Fibroblast of lung (primary cell): ENCODE results near the gene GLYR1. TPM values are rescaled to one million over a fixed set of nuclear protein-coding genes. Genes with fewer than 3 reads are reported as not detected.

Experiments
- DNase-seq, 2 donors: peaks; one replicate each; pipeline versions ENCODE4 v3.0.0 to v3.0.0-alpha.2; 2010; ENCODE audit warnings: low read depth in 2 of 2
- H2AFZ ChIP-seq: 2 replicates; pipeline ENCODE4 v1.5.1; 2012; ENCODE audit warnings: low read length, control low read depth, inconsistent platforms
- H3K27ac ChIP-seq: 2 replicates; pipeline ENCODE4 v1.5.1; 2011; ENCODE audit warnings: low read length, control low read depth; ENCODE audit not compliant: insufficient read depth
- H3K27me3 ChIP-seq: 2 replicates; pipeline ENCODE4 v1.5.1; 2011; ENCODE audit warnings: mild to moderate bottlenecking, low read length; ENCODE audit not compliant: control insufficient read depth, insufficient read depth
- H3K36me3 ChIP-seq: 2 replicates; pipeline ENCODE4 v1.5.1; 2011; ENCODE audit warnings: low read length; ENCODE audit not compliant: control insufficient read depth, insufficient read depth
- H3K4me1 ChIP-seq: 2 replicates; pipeline ENCODE4 v1.5.1; 2011; ENCODE audit warnings: low read length; ENCODE audit not compliant: control insufficient read depth, insufficient read depth; ENCODE audit errors: extremely low read depth
- H3K4me2 ChIP-seq: 2 replicates; pipeline ENCODE4 v1.5.1; 2011; ENCODE audit warnings: low read length, control low read depth; ENCODE audit not compliant: insufficient read depth; ENCODE audit errors: extremely low read depth
- H3K4me3 ChIP-seq, 4 experiments: fragments of 200-600 bp in 1 of 4; sonication (generic) in 1 of 4; replicated peaks in 1 of 4; 2 replicates each; pipeline ENCODE4 v1.5.1; 2011 to 2016; ENCODE audit warnings: low read length in 4 of 4, low read depth in 3 of 4, mild to moderate bottlenecking in 3 of 4, control low read depth in 2 of 4, inconsistent platforms in 1 of 4, mixed read lengths in 1 of 4; ENCODE audit not compliant: insufficient read depth in 1 of 4; ENCODE audit errors: control extremely low read depth in 1 of 4
- H3K79me2 ChIP-seq: 2 replicates; pipeline ENCODE4 v1.5.1; 2012; ENCODE audit warnings: mild to moderate bottlenecking, low read length, inconsistent platforms; ENCODE audit not compliant: control insufficient read depth, insufficient read depth
- H3K9ac ChIP-seq: 2 replicates; pipeline ENCODE4 v1.5.1; 2011; ENCODE audit warnings: mild to moderate bottlenecking, low read length, control low read depth; ENCODE audit not compliant: insufficient read depth
- H3K9me3 ChIP-seq: 2 replicates; pipeline ENCODE4 v1.5.1; 2012; ENCODE audit warnings: low read depth, low read length; ENCODE audit not compliant: control insufficient read depth, insufficient read depth
- H4K20me1 ChIP-seq: 2 replicates; pipeline ENCODE4 v1.5.1; 2011; ENCODE audit warnings: low read length; ENCODE audit not compliant: control insufficient read depth, insufficient read depth; ENCODE audit errors: extremely low read depth
- CTCF ChIP-seq, 2 donors: IDR thresholded peaks in 1 of 2; conservative IDR thresholded peaks in 1 of 2; 1 replicate in 1 of 2; 2 replicates in 1 of 2; pipeline ENCODE4 v1.5.1; 2011 to 2012; ENCODE audit warnings: low read length in 2 of 2, control low read depth in 1 of 2, inconsistent platforms in 1 of 2, low read depth in 1 of 2, mild to moderate bottlenecking in 1 of 2
- EZH2 ChIP-seq: IDR thresholded peaks from 2 replicates; pipeline ENCODE4 v1.5.1; 2012; ENCODE audit warnings: low read length, control low read depth, mild to moderate bottlenecking; ENCODE audit errors: missing control alignments
- polyA plus RNA-seq, 2 donors: library from polyadenylated mRNA; depleted of rRNA in 1 of 2; stranded (reverse) in 1 of 2; unstranded in 1 of 2; fragments of >200 nt; gene quantifications; 2 replicates each; pipeline ENCODE4 v1.2.1, GENCODE V29; 2011 to 2012; ENCODE audit warnings: missing spikeins in 1 of 2
- total RNA-seq: library from RNA; depleted of rRNA; stranded (reverse); fragments of >200 nt; gene quantifications from 2 replicates; pipeline ENCODE4 v1.2.1, GENCODE V29; 2014

The GLYR1 gene
- total and polyA plus RNA-seq, 2 donors (not counting 1 experiment from before 2014, with no cell fraction given), result 28.6 to 39.6 TPM

- H3K4me3 ChIP-seq, result no peak overlapping the region
- H3K4me1 ChIP-seq, result no peaks in the 10 kb centered on the region
- TF ChIP-seq EZH2, result no peak
- no peak for TF ChIP-seq CTCF (conservative IDR thresholded peaks at IDR 0.05 in 1 of 2, IDR thresholded peaks at IDR 0.05 in 1 of 2; ENCODE audit: low read depth in 1 of 2, low read length in 2 of 2)
- DNase-seq, result no peak
- H3K9ac ChIP-seq, result no peak overlapping the region
- no peak overlapping the region for H2AFZ ChIP-seq
- peaks cover 27% of the 10 kb centered on the region for H3K36me3 ChIP-seq
- H3K4me2 ChIP-seq, result no peak overlapping the region
- no peaks in the 10 kb centered on the region for H3K27me3 ChIP-seq
- no peaks in the 10 kb centered on the region for H3K9me3 ChIP-seq
- H3K79me2 ChIP-seq, result no peaks in the 10 kb centered on the region
- H3K27ac ChIP-seq, result no peak overlapping the region
- no peaks in the 10 kb centered on the region for H4K20me1 ChIP-seq
Observed at GRCh38 chr16:4820652-4821051, 26.4 kb downstream of the GLYR1 start.

GRCh38 chr16:4814542-4815173, 32.4 kb downstream of the GLYR1 start:
- no peaks in the 10 kb centered on the region for H3K79me2 ChIP-seq
- no peak overlapping the region for H3K4me3 ChIP-seq
- no peak overlapping the region for H3K4me2 ChIP-seq
- H2AFZ ChIP-seq, result no peak overlapping the region
- H3K4me1 ChIP-seq, result no peaks in the 10 kb centered on the region
- no peaks in the 10 kb centered on the region for H3K27me3 ChIP-seq
- no peak overlapping the region for H3K9ac ChIP-seq
- H3K27ac ChIP-seq, result no peak overlapping the region
- H4K20me1 ChIP-seq, result no peaks in the 10 kb centered on the region
- no peak for DNase-seq
- TF ChIP-seq CTCF (conservative IDR thresholded peaks at IDR 0.05 in 1 of 2, IDR thresholded peaks at IDR 0.05 in 1 of 2; ENCODE audit: low read depth in 1 of 2, low read length in 2 of 2) (no peak), EZH2 (no peak)
- H3K9me3 ChIP-seq, result no peaks in the 10 kb centered on the region
- peaks cover 22% of the 10 kb centered on the region for H3K36me3 ChIP-seq

- Histone ChIP-seq H3K9me3 (no peaks in the 10 kb centered on the region), H4K20me1 (no peaks in the 10 kb centered on the region), H3K27ac (no peak overlapping the region), H2AFZ (no peak overlapping the region), H3K4me1 (no peaks in the 10 kb centered on the region), H3K4me2 (no peak overlapping the region), H3K27me3 (no peaks in the 10 kb centered on the region), H3K36me3 (peaks cover 22% of the 10 kb centered on the region), H3K4me3 (no peak overlapping the region), H3K79me2 (no peaks in the 10 kb centered on the region), H3K9ac (no peak overlapping the region)
- DNase-seq, result no peak
- TF ChIP-seq EZH2 (no peak), CTCF (conservative IDR thresholded peaks at IDR 0.05 in 1 of 2, IDR thresholded peaks at IDR 0.05 in 1 of 2; ENCODE audit: low read depth in 1 of 2, low read length in 2 of 2) (no peak)
Observed at GRCh38 chr16:4814046-4814445, 33.0 kb downstream of the GLYR1 start.
